HEK293 (cell line): ENCODE measurements around the gene BCL7A.

Experiments
- CTCF ChIA-PET: fragments of 350-600 bp; formaldehyde crosslinking; extraction: SDS; loops from one replicate; lab custom pipeline; 2021; ENCODE audit warnings: antibody characterized with exemption; lab: Yijun Ruan, JAX
- POLR2A ChIA-PET: fragments of 300-600 bp; formaldehyde crosslinking; extraction: SDS; loops from one replicate; lab custom pipeline; 2020; ENCODE audit warnings: antibody characterized with exemption, inconsistent platforms; lab: Yijun Ruan, JAX
- H3K27ac ChIP-seq: fragments of 200-500 bp; sonication (Bioruptor generic); 2 replicates; pipeline ENCODE4 v1.5.1; 2014; ENCODE audit warnings: low read depth, low read length, control low read depth, inconsistent platforms; ENCODE audit errors: extremely low read depth
- H3K36me3 ChIP-seq, 2 experiments: fragments of 200-500 bp in 1 of 2; sonication (Bioruptor generic) in 1 of 2; 1 replicate in 1 of 2; 2 replicates in 1 of 2; pipeline ENCODE4 v1.5.1; 2014 to 2017; ENCODE audit warnings: inconsistent platforms in 2 of 2, low read length in 2 of 2; ENCODE audit not compliant: control insufficient read depth in 2 of 2, insufficient read depth in 1 of 2
- H3K4me1 ChIP-seq: fragments of 200-500 bp; sonication (Bioruptor generic); 2 replicates; pipeline ENCODE4 v1.5.1; 2014; ENCODE audit warnings: mild to moderate bottlenecking, low read length, inconsistent platforms; ENCODE audit not compliant: control insufficient read depth, insufficient read depth
- H3K4me3 ChIP-seq: 2 replicates; pipeline ENCODE4 v1.5.1; 2011; ENCODE audit warnings: low read depth, mild to moderate bottlenecking, control low read depth, low read length, moderate library complexity
- H3K9me3 ChIP-seq: fragments of 200-500 bp; sonication (Bioruptor generic); 2 replicates; pipeline ENCODE4 v1.5.1; 2014; ENCODE audit warnings: low read depth, low read length, inconsistent platforms; ENCODE audit not compliant: control insufficient read depth, insufficient read depth
- GLIS2 ChIP-seq: fragments of 450-650 bp; formaldehyde crosslinking; IDR thresholded peaks from 2 replicates; pipeline ENCODE4 v1.5.1; 2016; ENCODE audit warnings: missing biosample characterization, missing genetic modification characterization
- IKZF3 ChIP-seq: fragments of 450-650 bp; IDR thresholded peaks from 2 replicates; pipeline ENCODE4 v1.5.0; 2018; ENCODE audit warnings: missing biosample characterization, mild to moderate bottlenecking, missing genetic modification characterization, moderate library complexity
- KLF16 ChIP-seq: fragments of 450-650 bp; formaldehyde crosslinking; IDR thresholded peaks from 2 replicates; pipeline ENCODE4 v1.5.1; 2017; ENCODE audit warnings: missing biosample characterization, missing genetic modification characterization
- MYNN ChIP-seq: fragments of 450-650 bp; formaldehyde crosslinking; IDR thresholded peaks from 2 replicates; pipeline ENCODE4 v1.5.1; 2016; ENCODE audit warnings: missing biosample characterization, missing genetic modification characterization, borderline replicate concordance
- PBX3 ChIP-seq: sonication (generic); formaldehyde crosslinking; IDR thresholded peaks from 2 replicates; pipeline ENCODE4 v1.8.1; 2022; ENCODE audit warnings: mild to moderate bottlenecking, moderate library complexity, missing genetic modification reagents
- PRDM1 ChIP-seq: fragments of 450-650 bp; formaldehyde crosslinking; IDR thresholded peaks from 2 replicates; pipeline ENCODE4; 2016; ENCODE audit warnings: missing biosample characterization, missing genetic modification characterization
- PRDM6 ChIP-seq: fragments of 450-650 bp; formaldehyde crosslinking; IDR thresholded peaks from 2 replicates; pipeline ENCODE4 v1.5.1; 2017; ENCODE audit warnings: missing biosample characterization, missing genetic modification characterization
- ZBTB26 ChIP-seq: fragments of 450-650 bp; formaldehyde crosslinking; optimal IDR thresholded peaks from 2 replicates; pipeline ENCODE3; 2016; ENCODE audit warnings: missing biosample characterization, mild to moderate bottlenecking, missing genetic modification characterization
- ZFHX2 ChIP-seq: fragments of 450-650 bp; formaldehyde crosslinking; conservative IDR thresholded peaks from 2 replicates; pipeline ENCODE4 v1.5.1; 2016; ENCODE audit warnings: missing biosample characterization, missing genetic modification characterization
- ZFP3 ChIP-seq: fragments of 450-650 bp; formaldehyde crosslinking; IDR thresholded peaks from 2 replicates; pipeline ENCODE4 v1.5.1; 2016; ENCODE audit warnings: low read depth, missing biosample characterization, missing genetic modification characterization
- ZNF16 ChIP-seq: fragments of 450-650 bp; formaldehyde crosslinking; IDR thresholded peaks from 2 replicates; pipeline ENCODE4 v1.5.1; 2016; ENCODE audit warnings: low read depth, missing biosample characterization, missing genetic modification characterization
- ZNF18 ChIP-seq: fragments of 450-650 bp; formaldehyde crosslinking; IDR thresholded peaks from 2 replicates; pipeline ENCODE4 v1.5.1; 2016; ENCODE audit warnings: missing biosample characterization, missing genetic modification characterization
- ZNF274 ChIP-seq, 2 experiments: fragments of 200-500 bp in 1 of 2; fragments of 450-650 bp in 1 of 2; sonication (Bioruptor generic) in 1 of 2; formaldehyde crosslinking in 1 of 2; IDR thresholded peaks; 2 replicates each; pipeline versions ENCODE4 v1.5.1 to v1.6.1; 2014 to 2016; ENCODE audit warnings: borderline replicate concordance in 1 of 2, inconsistent platforms in 1 of 2, low read length in 1 of 2, missing biosample characterization in 1 of 2, missing genetic modification characterization in 1 of 2
- ZNF324 ChIP-seq: fragments of 450-650 bp; formaldehyde crosslinking; IDR thresholded peaks from 2 replicates; pipeline ENCODE4 v1.5.1; 2016; ENCODE audit warnings: missing biosample characterization, missing genetic modification characterization
- ZNF488 ChIP-seq: fragments of 450-650 bp; formaldehyde crosslinking; IDR thresholded peaks from 2 replicates; pipeline ENCODE4 v1.5.1; 2016; ENCODE audit warnings: missing biosample characterization, missing genetic modification characterization
- ZNF501 ChIP-seq: fragments of 450-650 bp; formaldehyde crosslinking; IDR thresholded peaks from 2 replicates; pipeline ENCODE4 v1.5.1; 2016; ENCODE audit warnings: missing biosample characterization, missing genetic modification characterization
- ZNF530 ChIP-seq: fragments of 450-650 bp; formaldehyde crosslinking; IDR thresholded peaks from 2 replicates; pipeline ENCODE4 v1.5.1; 2016; ENCODE audit warnings: low read depth, missing biosample characterization, missing genetic modification characterization
- ZNF560 ChIP-seq: fragments of 450-650 bp; formaldehyde crosslinking; IDR thresholded peaks from 2 replicates; pipeline ENCODE4 v1.5.1; 2017; ENCODE audit warnings: missing biosample characterization, missing genetic modification characterization, borderline replicate concordance
- ZNF670 ChIP-seq: fragments of 450-650 bp; formaldehyde crosslinking; IDR thresholded peaks from 2 replicates; pipeline ENCODE4 v1.5.1; 2016; ENCODE audit warnings: missing biosample characterization, missing genetic modification characterization, low read depth
- ZNF785 ChIP-seq: fragments of 450-650 bp; formaldehyde crosslinking; IDR thresholded peaks from 2 replicates; pipeline ENCODE4 v1.5.1; 2016; ENCODE audit warnings: missing biosample characterization, missing genetic modification characterization
- ZSCAN18 ChIP-seq: fragments of 450-650 bp; formaldehyde crosslinking; IDR thresholded peaks from 2 replicates; pipeline ENCODE4 v1.5.1; 2016; ENCODE audit warnings: missing biosample characterization, missing genetic modification characterization
- ZSCAN23 ChIP-seq: fragments of 450-650 bp; formaldehyde crosslinking; IDR thresholded peaks from 2 replicates; pipeline ENCODE4 v1.5.1; 2016; ENCODE audit warnings: missing biosample characterization, missing genetic modification characterization

BCL7A gene

GRCh38 chr12:122094735-122095631 lies 73.3 kb downstream of the BCL7A start:
- ChIA-PET CTCF (interaction anchor here (0.6 to 1.1 kb wide), 2 partner anchors 41 to 187 kb away, joined by 3 read pairs; no protein-coding TSS in a partner anchor), POLR2A (no interaction called here)
- Histone ChIP-seq H3K9me3 (no peaks in the 10 kb centered on the region), H3K4me3 (no peak overlapping the region), H3K4me1 (peaks cover 19% of the 10 kb centered on the region), H3K36me3 (no peaks in the 10 kb centered on the region; a peak in 1 of 3 replicates), H3K27ac (no peak overlapping the region)
- TF ChIP-seq MYNN (tag by site-specific recombination) (no peak), ZNF501 (tag by site-specific recombination) (no peak), ZNF16 (tag by site-specific recombination) (no peak; the same call in 1 of the 2 replicates), KLF16 (tag by site-specific recombination) (no peak), ZNF274 (IDR thresholded peaks at IDR 0.05; ENCODE audit: low read length) (no peak), ZNF274 (tag by site-specific recombination; IDR thresholded peaks at IDR 0.05; ENCODE audit: borderline replicate concordance) (peak; percentile 66; the same call in 1 of the 2 replicates), ZSCAN23 (tag by site-specific recombination) (0 out of 2 replicates have a peak, but pooled peaks have one; percentile 56), IKZF3 (tag by site-specific recombination) (no peak; the same call in 1 of the 2 replicates), ZBTB26 (tag by site-specific recombination) (no peak), ZNF560 (tag by site-specific recombination) (no peak), ZNF18 (tag by site-specific recombination) (peak; percentile 97), GLIS2 (tag by site-specific recombination) (no peak), ZNF670 (tag by site-specific recombination) (peak; percentile 33; the same call in 1 of the 2 replicates), ZSCAN18 (tag by site-specific recombination) (0 out of 2 replicates have a peak, but pooled peaks have one; percentile 15), ZFP3 (no peak), PBX3 (CRISPR knock-in tag) (no peak), PRDM1 (tag by site-specific recombination) (no peak), PRDM6 (tag by site-specific recombination) (no peak), ZNF530 (peak; percentile 29; the same call in 1 of the 2 replicates), ZNF488 (tag by site-specific recombination) (no peak), ZFHX2 (tag by site-specific recombination) (peak; percentile 85), ZNF324 (tag by site-specific recombination) (0 out of 2 replicates have a peak, but pooled peaks have one; percentile 35), ZNF785 (tag by site-specific recombination) (peak; percentile 79; the same call in 1 of the 2 replicates)
